HepG2 (cell line): ENCODE results near the gene PARK7. TPM values are rescaled to one million over a fixed set of nuclear protein-coding genes. Genes with fewer than 3 reads are reported as not detected.
"Not testable (repeated sequence)": the region's sequence is repeated elsewhere in the genome, so short reads cannot be mapped to it uniquely, and the experiment has no call there.

ENCODE experiments used
- ATAC-seq: fragments of 200-7000 bp; cut with Tn5 transposase; 3 replicates; pipeline ENCODE4 v1.9.1; 2020; ENCODE audit warnings: mild to moderate bottlenecking, moderate library complexity
- BruUV-seq: library from RNA; stranded (reverse); fragments of 400-500 nt; replicated peaks from 2 replicates; lab custom pipeline; 2021; lab: Mats Ljungman, UMichigan
- CTCF ChIA-PET: fragments of 300-600 bp; formaldehyde crosslinking; extraction: SDS; loops from one replicate; lab custom pipeline; 2021; ENCODE audit warnings: low total read pairs, inconsistent platforms, low intra/inter-chr PET ratio; lab: Yijun Ruan, JAX
- POLR2A ChIA-PET: fragments of 350-600 bp; sonication (Branson Sonifier 250); formaldehyde crosslinking; loops from one replicate; lab custom pipeline; 2020; ENCODE audit warnings: antibody characterized with exemption, inconsistent platforms; lab: Yijun Ruan, JAX
- DNase-seq: peaks from one replicate; pipeline ENCODE4 v3.0.0-alpha.2; 2015; ENCODE audit warnings: low spot score
- FAIRE-seq: peaks from 3 replicates; lab custom pipeline; 2011; peaks lifted over from hg19 to GRCh38; lab: Jason Lieb, UNC
- H2AFZ ChIP-seq: one replicate; pipeline ENCODE4 v1.6.1; 2011; ENCODE audit warnings: low read length, inconsistent platforms
- H3K27ac ChIP-seq: fragments of 300-600 bp; 3 replicates; pipeline ENCODE4 v1.8.0; 2011; ENCODE audit warnings: mixed run types, mild to moderate bottlenecking, mixed read lengths, low read length, inconsistent platforms; ENCODE audit not compliant: insufficient read depth; ENCODE audit errors: extremely low read length
- H3K27me3 ChIP-seq, 2 experiments: fragments of 200-600 bp in 1 of 2; 2 replicates in 1 of 2; 3 replicates in 1 of 2; pipeline versions ENCODE4 v1.6.0 to v1.8.0; 2011; ENCODE audit warnings: low read length in 2 of 2, mild to moderate bottlenecking in 2 of 2, moderate library complexity in 2 of 2, inconsistent platforms in 1 of 2; ENCODE audit not compliant: insufficient read depth in 2 of 2, control insufficient read depth in 1 of 2
- H3K36me3 ChIP-seq, 2 experiments: fragments of 200-600 bp in 1 of 2; replicated peaks in 1 of 2; 2 replicates in 1 of 2; 3 replicates in 1 of 2; pipeline versions ENCODE4 v1.5.1 to v1.8.0; 2011; ENCODE audit warnings: low read length in 2 of 2, inconsistent platforms in 1 of 2; ENCODE audit not compliant: insufficient read depth in 2 of 2, control insufficient read depth in 1 of 2
- H3K4me1 ChIP-seq: 2 replicates; pipeline ENCODE4 v1.5.1; 2012; ENCODE audit warnings: low read length, inconsistent platforms; ENCODE audit not compliant: insufficient read depth
- H3K4me2 ChIP-seq: 2 replicates; pipeline ENCODE4 v1.6.0; 2011; ENCODE audit warnings: low read depth, low read length, inconsistent platforms
- H3K4me3 ChIP-seq, 3 experiments: fragments of 200-600 bp in 1 of 3; sonication (generic), shearing (Covaris generic) in 1 of 3; replicated peaks in 1 of 3; 2 replicates each; pipeline ENCODE4 v1.5.1; 2011 to 2016; ENCODE audit warnings: low read length in 3 of 3, inconsistent platforms in 2 of 3, low read depth in 2 of 3, mild to moderate bottlenecking in 2 of 3, control low read depth in 1 of 3, mixed read lengths in 1 of 3; ENCODE audit not compliant: insufficient read depth in 1 of 3
- H3K79me2 ChIP-seq: one replicate; pipeline ENCODE4 v1.6.1; 2011; ENCODE audit warnings: low read length, inconsistent platforms; ENCODE audit not compliant: insufficient read depth
- H3K9ac ChIP-seq: 2 replicates; pipeline ENCODE4 v1.6.0; 2011; ENCODE audit warnings: mild to moderate bottlenecking, low read depth, low read length, inconsistent platforms; ENCODE audit not compliant: insufficient read depth
- H3K9me3 ChIP-seq: 2 replicates; pipeline ENCODE4 v1.5.1; 2012; ENCODE audit warnings: mild to moderate bottlenecking, low read length
- H4K20me1 ChIP-seq: 2 replicates; pipeline ENCODE4 v1.6.0; 2011; ENCODE audit warnings: inconsistent platforms, mild to moderate bottlenecking, low read length, moderate library complexity; ENCODE audit not compliant: insufficient read depth
- AGO2 ChIP-seq: fragments of 200-400 bp; formaldehyde crosslinking; optimal IDR thresholded peaks from 2 replicates; pipeline ENCODE3; 2017; ENCODE audit warnings: mild to moderate bottlenecking, low read depth, low read length, moderate library complexity
- CHD4 ChIP-seq: fragments of 200-600 bp; sonication (generic); IDR thresholded peaks from 2 replicates; pipeline ENCODE4 v1.7.0; 2017; ENCODE audit warnings: mild to moderate bottlenecking, low read length, borderline replicate concordance
- PHF5A ChIP-seq: IDR thresholded peaks from one replicate; pipeline ENCODE4 v1.6.1; 2018; ENCODE audit warnings: low read depth, missing genetic modification reagents; ENCODE audit not compliant: unreplicated experiment
- TFDP1 ChIP-seq: IDR thresholded peaks from 2 replicates; pipeline ENCODE4 v1.6.1; 2016; ENCODE audit warnings: missing compliant biosample characterization, missing genetic modification reagents, borderline replicate concordance
- ZBTB7A ChIP-seq: sonication (generic); formaldehyde crosslinking; IDR thresholded peaks from 2 replicates; pipeline ENCODE4 v1.8.0; 2022; ENCODE audit warnings: mild to moderate bottlenecking, missing genetic modification reagents
- ZNF740 ChIP-seq: sonication (generic); formaldehyde crosslinking; IDR thresholded peaks from 2 replicates; pipeline ENCODE4 v1.4.0; 2020; ENCODE audit warnings: missing genetic modification reagents
- WGBS: methylation state at CpG from one replicate; pipeline ENCODE4 v1.1.6; 2017; ENCODE audit warnings: low lambda C conversion rate; 5-methylcytosine and 5-hydroxymethylcytosine counted together
- in situ Hi-C: cut with HindIII; loops from 2 replicates; pipeline ENCODE4 v1.10.0; 2017; ENCODE audit warnings: low pct_unique_long_range_greater_than_20kb; ENCODE audit not compliant: extremely low pct_ligation_motif_present
- intact Hi-C: fragments of 100-400 bp; cut with micrococcal nuclease; formaldehyde crosslinking; loops from one replicate; pipeline ENCODE4 v1.10.0; 2022; ENCODE audit not compliant: unreplicated experiment
- polyA plus RNA-seq, 8 experiments: library from polyadenylated mRNA; depleted of rRNA in 3 of 8; stranded (reverse) in 7 of 8; unstranded in 1 of 8; fragments of >200 nt; fragmentation: Illumina TruSeq in 4 of 8; extraction: Trizol in 4 of 8; gene quantifications; 2 replicates each; pipeline versions ENCODE4 v1.2.1 to v1.2.3, GENCODE V29; 2011 to 2016; ENCODE audit warnings: low read depth in 4 of 8, missing spikeins in 1 of 8, mixed read lengths in 1 of 8; ENCODE audit not compliant: insufficient read depth in 1 of 8
- total RNA-seq, 5 experiments: library from RNA; depleted of rRNA; stranded (reverse); fragments of >200 nt; fragmentation: Illumina TruSeq; extraction: Trizol; gene quantifications; 2 replicates each; pipeline ENCODE4 v1.2.3, GENCODE V29; 2016; ENCODE audit warnings: low read depth in 1 of 5

PARK7 gene
- total and polyA plus RNA-seq, 2 of the 13 experiments (the other 11 are each of a cell fraction or from before 2014, with no cell fraction given): 212 to 296 TPM

GRCh38 chr1:7922301-7922700 is 39.2 kb upstream of the PARK7 start:
- Histone ChIP-seq H3K36me3 (no peaks in the 10 kb centered on the region), H3K4me2 (no peak overlapping the region), H3K4me1 (no peaks in the 10 kb centered on the region), H3K27me3 (peaks cover 0 to 5% of the 10 kb centered on the region in 2 experiments; a peak in 2 of 5 replicates), H2AFZ (no peak overlapping the region), H3K79me2 (no peaks in the 10 kb centered on the region), H3K4me3 (no peak overlapping the region), H3K9me3 (no peaks in the 10 kb centered on the region), H4K20me1 (no peaks in the 10 kb centered on the region), H3K27ac (no peak overlapping the region), H3K9ac (no peak overlapping the region)
- POLR2A ChIA-PET: no interaction called here
- TF ChIP-seq AGO2: no peak
- no peak for TF ChIP-seq PHF5A (CRISPR knock-in tag)
- no peak for TF ChIP-seq TFDP1
- no peak for TF ChIP-seq ZNF740 (CRISPR knock-in tag)
- no peak for TF ChIP-seq ZBTB7A (CRISPR knock-in tag)
- no peak for TF ChIP-seq CHD4
- WGBS: 33% methylated on average over 5 of the region's 6 CpGs
- no peak for ATAC-seq
- no peak for FAIRE-seq
- BruUV-seq: no TSS peak
- intact Hi-C loops: no loop called here
- in situ Hi-C loops: no loop called here
- CTCF ChIA-PET: no interaction called here
- DNase-seq: no peak

- H3K27ac ChIP-seq, BruUV-seq, intact Hi-C loops, ATAC-seq, H3K9me3 ChIP-seq, H2AFZ ChIP-seq, H3K79me2 ChIP-seq, H3K36me3 ChIP-seq, POLR2A ChIA-PET, FAIRE-seq, DNase-seq, CTCF ChIA-PET, H3K4me1 ChIP-seq, H3K4me3 ChIP-seq, H3K4me2 ChIP-seq, H3K27me3 ChIP-seq, in situ Hi-C loops, H4K20me1 ChIP-seq, H3K9ac ChIP-seq: not testable (repeated sequence)
- 50% methylated on average over 7 of the region's 8 CpGs for WGBS
These were observed 34.5 kb upstream of the PARK7 start for GRCh38 chr1:7927061-7927460.
